ENCODE data around the gene TTC39B.

The TTC39B gene

GRCh38 chr9:15135164-15135792 lies 171.7 kb downstream of the TTC39B start:
- no peaks in the 10 kb centered on the region for H3K27me3 ChIP-seq
- TF ChIP-seq CTCF (IDR thresholded peaks at IDR 0.05), result no peak
- no peaks in the 10 kb centered on the region for H3K4me1 ChIP-seq (ENCODE audit: control insufficient read depth in 1 of 2, insufficient read depth in 1 of 2, low read depth in 1 of 2, low read length in 1 of 2)
- H3K36me3 ChIP-seq, result no peaks in the 10 kb centered on the region
- no peak overlapping the region for H3K27ac ChIP-seq
- no peaks in the 10 kb centered on the region for H3K9me3 ChIP-seq
- H3K4me3 ChIP-seq (ENCODE audit: low read depth in 1 of 2, low read length in 1 of 2), result no peak overlapping the region

GRCh38 chr9:15133488-15133887 lies 173.5 kb downstream of the TTC39B start:
- no peak for TF ChIP-seq CTCF (IDR thresholded peaks at IDR 0.05)
- Histone ChIP-seq H3K27ac (no peak overlapping the region), H3K9me3 (no peaks in the 10 kb centered on the region), H3K36me3 (no peaks in the 10 kb centered on the region), H3K4me3 (ENCODE audit: low read depth in 1 of 2, low read length in 1 of 2) (no peak overlapping the region), H3K27me3 (peaks cover under 1% of the 10 kb centered on the region), H3K4me1 (ENCODE audit: control insufficient read depth in 1 of 2, insufficient read depth in 1 of 2, low read depth in 1 of 2, low read length in 1 of 2) (no peaks in the 10 kb centered on the region)

GRCh38 chr9:15132091-15132490 lies 174.9 kb downstream of the TTC39B start:
- no peaks in the 10 kb centered on the region for H3K36me3 ChIP-seq
- H3K27ac ChIP-seq, result no peak overlapping the region
- no peak for TF ChIP-seq CTCF (IDR thresholded peaks at IDR 0.05)
- H3K27me3 ChIP-seq, result peaks cover 15% of the 10 kb centered on the region
- H3K4me3 ChIP-seq (ENCODE audit: low read depth in 1 of 2, low read length in 1 of 2), result no peak overlapping the region
- H3K9me3 ChIP-seq, result no peaks in the 10 kb centered on the region
- H3K4me1 ChIP-seq (ENCODE audit: control insufficient read depth in 1 of 2, insufficient read depth in 1 of 2, low read depth in 1 of 2, low read length in 1 of 2), result no peaks in the 10 kb centered on the region

GRCh38 chr9:15131094-15131493 lies 175.9 kb downstream of the TTC39B start:
- no peaks in the 10 kb centered on the region for H3K4me1 ChIP-seq (ENCODE audit: control insufficient read depth in 1 of 2, insufficient read depth in 1 of 2, low read depth in 1 of 2, low read length in 1 of 2)
- H3K9me3 ChIP-seq, result no peaks in the 10 kb centered on the region
- H3K4me3 ChIP-seq (ENCODE audit: low read depth in 1 of 2, low read length in 1 of 2), result no peak overlapping the region
- no peak for TF ChIP-seq CTCF (IDR thresholded peaks at IDR 0.05)
- H3K27me3 ChIP-seq, result peaks cover 19% of the 10 kb centered on the region
- no peak overlapping the region for H3K27ac ChIP-seq
- no peaks in the 10 kb centered on the region for H3K36me3 ChIP-seq

- no peak for TF ChIP-seq CTCF (IDR thresholded peaks at IDR 0.05)
- peaks cover 19% of the 10 kb centered on the region for H3K27me3 ChIP-seq
- H3K27ac ChIP-seq, result no peak overlapping the region
Measured at GRCh38 chr9:15127831-15128230, 179.2 kb downstream of the TTC39B start.

More at GRCh38 chr9:15127831-15128230, 179.2 kb downstream of the TTC39B start:
- Histone ChIP-seq H3K36me3 (no peaks in the 10 kb centered on the region), H3K4me3 (ENCODE audit: low read depth in 1 of 2, low read length in 1 of 2) (no peak overlapping the region), H3K9me3 (no peaks in the 10 kb centered on the region), H3K4me1 (ENCODE audit: control insufficient read depth in 1 of 2, insufficient read depth in 1 of 2, low read depth in 1 of 2, low read length in 1 of 2) (no peaks in the 10 kb centered on the region)

All from neutrophil (primary cell).